DMS114 treated with DMSO at 0.1 percent for 48 hours (cell line): ENCODE measurements around the gene MEGF6.
"Not testable (repeated sequence)": the region's sequence is repeated elsewhere in the genome, so short reads cannot be mapped to it uniquely, and the experiment has no call there.

Experiments
- DNase-seq: peaks from one replicate; lab custom pipeline; 2025; ENCODE audit not compliant: unreplicated experiment; lab: John Stamatoyannopoulos, UW

The MEGF6 gene

DNA sequence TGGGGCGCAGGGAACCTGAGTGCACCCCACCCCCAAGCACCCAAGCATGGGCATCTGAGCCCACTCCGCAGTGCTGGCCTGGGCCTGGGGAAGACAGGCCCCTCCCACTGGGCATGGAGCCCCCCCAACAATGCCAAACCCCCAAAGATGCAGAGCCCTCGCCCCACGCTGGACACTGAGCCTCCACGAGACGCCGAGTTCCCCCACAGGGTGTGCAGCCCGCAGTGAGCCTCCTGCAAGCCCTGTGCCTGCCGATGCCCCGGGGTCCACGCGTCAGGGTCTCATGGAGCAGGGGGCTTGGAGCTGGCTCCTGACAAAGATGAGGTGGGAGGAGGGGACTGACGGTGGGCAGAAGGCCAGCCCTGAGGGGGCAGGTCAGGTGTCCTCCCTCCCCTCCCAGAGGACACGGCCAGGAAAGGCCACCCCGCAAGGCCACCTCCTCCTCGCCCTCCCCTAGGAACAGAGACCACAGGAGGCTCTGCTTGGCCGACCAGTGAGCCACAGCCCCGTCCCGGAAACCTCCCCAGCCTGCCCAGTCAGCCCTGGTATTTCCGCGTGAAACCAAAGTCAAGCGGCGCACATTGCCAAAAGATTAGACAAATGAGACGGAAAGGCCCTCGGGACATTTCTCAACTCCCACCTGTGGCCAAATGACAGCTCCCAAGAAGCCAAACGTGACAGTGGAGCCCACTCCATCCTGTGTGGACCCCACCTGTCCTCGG is 33.4 kb downstream of the MEGF6 start:
- DNase-seq, result no peak

- no peak for DNase-seq
Measured at GRCh38 chr1:3577300-3577699, 34.0 kb downstream of the MEGF6 start.

GRCh38 chr1:3575993-3576392 is 35.3 kb downstream of the MEGF6 start:
- no peak for DNase-seq

GRCh38 chr1:3575515-3575914 is 35.8 kb downstream of the MEGF6 start:
- DNase-seq, result not testable (repeated sequence)

DNA sequence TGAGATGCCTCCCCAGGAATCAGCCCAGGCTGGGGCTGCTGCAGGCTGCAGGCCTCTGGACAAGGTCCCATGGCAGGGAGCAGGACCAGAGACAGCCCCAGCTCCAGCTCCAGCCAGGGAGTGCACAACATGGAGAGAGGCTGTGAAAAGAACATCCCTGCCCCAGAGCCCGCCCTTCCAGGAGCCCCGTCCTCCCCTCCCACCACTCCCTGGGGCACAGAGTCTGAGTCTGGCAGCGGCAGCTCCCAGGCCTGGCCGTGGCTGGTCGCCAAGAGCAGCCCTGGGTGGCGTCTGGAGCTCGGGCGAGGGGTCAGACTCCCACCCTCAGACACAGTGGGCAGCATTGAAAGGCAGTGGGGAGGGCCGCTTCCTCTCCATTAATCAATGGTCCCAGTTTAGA is 37.8 kb downstream of the MEGF6 start:
- DNase-seq, result no peak

DNA sequence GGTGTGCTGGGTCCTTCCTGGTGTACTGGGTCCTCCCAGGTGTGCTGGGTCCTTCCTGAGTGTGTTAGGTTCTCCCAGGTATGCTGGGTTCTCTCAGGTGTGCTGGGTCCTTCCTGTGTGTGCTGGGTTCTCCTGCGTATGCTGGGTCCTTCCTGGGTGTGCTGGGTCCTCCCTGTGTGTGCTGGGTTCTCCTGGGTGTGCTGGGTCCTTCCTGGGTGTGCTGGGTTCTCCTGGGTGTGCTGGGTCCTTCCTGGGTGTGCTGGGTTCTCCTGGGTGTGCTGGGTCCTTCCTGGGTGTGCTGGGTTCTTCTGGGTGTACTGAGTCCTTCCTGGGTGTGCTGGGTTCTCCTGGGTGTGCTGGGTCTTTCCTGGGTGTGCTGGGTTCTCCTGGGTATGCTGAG is 38.7 kb downstream of the MEGF6 start:
- not testable (repeated sequence) for DNase-seq

GRCh38 chr1:3571263-3571662 is 40.0 kb downstream of the MEGF6 start:
- no peak for DNase-seq

DNA sequence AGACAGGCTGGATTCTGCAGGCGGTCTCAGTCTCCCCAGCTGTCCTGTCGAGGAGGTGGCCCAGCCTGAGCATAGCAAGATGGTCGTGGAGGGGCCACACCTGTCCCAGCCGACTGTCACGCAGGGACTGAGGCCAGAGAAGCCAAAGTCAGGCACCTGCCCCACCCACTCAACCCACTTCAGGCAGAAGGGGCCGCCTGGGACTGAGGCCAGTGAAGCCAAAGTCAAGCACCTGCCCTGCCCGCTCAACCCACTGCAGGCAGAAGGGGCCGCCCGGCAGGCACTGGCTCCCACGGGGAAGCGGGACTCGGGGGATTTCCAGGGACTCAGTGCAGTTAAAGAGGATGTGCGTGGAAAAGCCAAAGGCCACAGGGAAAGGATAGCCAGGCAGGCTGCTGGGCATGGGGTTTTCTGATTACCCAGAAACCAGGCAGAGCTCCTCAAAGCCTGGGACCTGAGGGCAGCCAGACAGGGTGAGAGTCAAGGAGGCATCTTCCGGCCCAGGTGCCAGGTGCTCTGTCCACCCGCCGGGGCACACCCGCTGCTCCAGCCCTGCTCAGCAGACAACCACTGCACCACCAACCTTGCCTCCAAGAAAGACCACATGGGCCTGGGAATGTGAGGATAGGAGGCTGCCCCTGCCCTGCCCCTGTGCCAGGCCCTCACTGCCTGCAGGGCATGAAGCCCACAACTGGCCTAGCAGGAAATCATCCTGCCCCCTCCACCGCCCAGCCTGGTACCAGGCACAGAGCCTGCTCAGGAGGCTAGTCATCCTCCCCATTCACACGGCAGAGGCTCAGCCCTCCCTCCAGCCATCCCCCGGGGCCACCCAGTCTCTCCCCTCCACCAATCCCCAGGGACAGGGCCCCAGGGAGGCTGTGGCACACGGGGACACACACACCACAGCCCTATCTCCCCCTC is 41.0 kb downstream of the MEGF6 start:
- no peak for DNase-seq

GRCh38 chr1:3569436-3569835 is 41.9 kb downstream of the MEGF6 start:
- DNase-seq, result no peak

DNA sequence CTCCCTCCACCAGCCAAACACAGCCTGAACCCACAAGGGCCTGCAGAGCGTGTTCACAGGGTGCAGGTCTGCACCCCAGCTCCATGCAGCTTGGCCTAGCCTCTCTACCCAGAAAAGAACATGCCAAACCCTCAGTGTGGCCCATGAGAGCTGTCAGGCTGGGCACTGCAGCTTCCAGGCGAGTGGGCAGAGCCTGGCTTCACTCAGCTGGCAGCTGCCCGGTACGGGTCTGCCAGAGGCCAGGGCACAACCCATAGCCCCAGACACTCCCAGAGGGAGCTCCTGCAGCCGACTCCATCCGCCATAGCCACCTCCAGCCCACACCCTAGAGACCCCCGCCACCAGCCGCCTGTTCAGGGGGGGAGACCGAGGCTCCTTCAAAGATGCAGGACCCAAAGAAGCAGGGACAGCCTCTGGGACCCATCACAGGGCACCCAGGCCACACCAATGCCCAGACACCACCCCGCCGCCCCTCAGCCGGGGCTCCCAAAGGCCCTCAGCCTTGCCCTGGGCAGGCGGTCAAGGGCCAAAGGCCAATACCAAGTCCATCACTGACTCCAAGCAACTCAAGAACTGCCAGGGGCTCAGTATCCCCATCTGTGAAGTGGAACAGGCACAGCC is 42.4 kb downstream of the MEGF6 start:
- no peak for DNase-seq

DNA sequence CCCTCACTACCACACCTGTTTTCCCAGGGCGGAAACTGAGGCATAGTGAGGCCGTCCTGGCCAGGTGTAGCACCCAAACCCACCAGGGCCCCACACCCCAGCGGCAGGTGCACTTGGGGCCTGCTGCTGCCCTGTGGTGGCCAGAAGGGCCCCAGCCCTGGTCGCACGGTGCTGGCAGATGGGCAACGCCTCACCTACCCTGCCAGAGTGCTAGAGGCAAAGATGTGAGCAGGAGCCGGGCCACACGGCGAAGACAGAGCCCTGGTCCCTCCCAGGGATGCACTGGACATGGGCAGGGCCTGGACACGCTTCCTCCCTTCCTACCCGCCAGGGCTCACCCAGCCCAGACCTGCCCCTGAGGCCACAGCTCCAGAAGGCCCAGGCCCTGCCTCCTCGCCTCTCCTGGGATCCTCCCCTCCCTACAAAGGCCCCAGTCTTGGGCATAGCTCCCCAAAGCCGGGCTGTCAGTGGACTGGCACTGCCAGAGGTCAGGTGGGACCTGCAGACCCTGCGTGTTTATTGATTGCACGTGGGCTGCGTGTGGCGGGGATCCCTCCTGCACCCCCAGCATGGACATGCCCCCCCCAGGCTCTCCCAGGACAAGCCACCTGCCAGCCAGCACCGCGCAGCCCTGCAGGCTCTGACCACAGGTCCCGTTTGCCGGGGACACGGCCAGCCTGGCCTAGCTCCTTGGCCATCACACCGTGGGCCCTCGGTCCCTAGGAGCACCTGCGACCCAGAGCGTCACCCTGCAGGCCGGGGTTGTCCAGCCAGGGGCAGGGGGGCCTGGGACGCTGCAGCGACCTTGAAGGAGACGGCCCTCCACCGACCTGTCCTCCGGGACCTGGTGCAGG is 44.1 kb downstream of the MEGF6 start:
- no peak for DNase-seq

- no peak for DNase-seq
Measured at GRCh38 chr1:3566003-3566885, 45.1 kb downstream of the MEGF6 start.

DNA sequence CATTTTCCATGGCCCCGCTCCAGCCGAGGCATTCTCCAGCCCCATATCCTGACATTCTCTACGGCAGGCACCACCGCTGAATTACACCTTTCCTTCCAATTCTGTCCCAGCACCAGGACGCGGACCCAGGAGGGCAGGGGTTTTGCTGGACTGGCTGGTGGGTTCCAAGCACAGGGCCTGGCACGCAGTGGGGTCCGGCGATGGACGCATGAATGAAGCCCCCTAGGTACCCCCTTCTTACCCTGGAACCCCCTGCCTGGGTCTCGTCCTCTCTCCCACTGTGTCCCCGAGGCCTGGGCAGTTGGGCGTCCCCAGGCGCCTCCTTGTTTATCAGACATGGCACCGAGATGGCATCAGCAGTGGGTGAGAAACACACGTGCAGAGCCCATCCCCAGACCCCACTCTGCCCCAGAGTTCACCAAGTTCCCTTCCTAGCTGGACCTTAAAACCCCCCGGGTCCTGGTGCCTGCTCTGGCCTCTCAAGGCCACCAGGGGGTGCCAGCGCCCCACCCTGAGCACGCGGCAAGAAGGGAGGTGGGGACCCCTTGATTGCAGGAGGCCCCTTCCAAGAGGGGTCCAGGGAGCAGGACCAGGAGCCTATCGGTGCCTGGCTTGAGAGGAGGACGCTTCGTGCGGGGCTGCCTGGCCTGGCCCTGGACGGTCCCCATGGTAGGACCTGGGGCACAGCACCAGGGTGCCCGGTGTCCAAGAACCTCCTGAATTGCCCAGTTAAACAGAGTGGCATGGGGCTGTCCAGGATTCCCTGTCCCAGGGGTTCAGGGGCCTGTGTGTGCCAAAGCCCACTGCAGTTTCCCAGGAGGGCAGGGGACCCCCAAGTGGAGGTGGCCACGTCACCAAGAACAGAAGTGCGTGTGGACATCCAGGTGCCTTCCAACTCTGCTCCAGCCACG is 46.1 kb downstream of the MEGF6 start:
- DNase-seq, result no peak

DNA sequence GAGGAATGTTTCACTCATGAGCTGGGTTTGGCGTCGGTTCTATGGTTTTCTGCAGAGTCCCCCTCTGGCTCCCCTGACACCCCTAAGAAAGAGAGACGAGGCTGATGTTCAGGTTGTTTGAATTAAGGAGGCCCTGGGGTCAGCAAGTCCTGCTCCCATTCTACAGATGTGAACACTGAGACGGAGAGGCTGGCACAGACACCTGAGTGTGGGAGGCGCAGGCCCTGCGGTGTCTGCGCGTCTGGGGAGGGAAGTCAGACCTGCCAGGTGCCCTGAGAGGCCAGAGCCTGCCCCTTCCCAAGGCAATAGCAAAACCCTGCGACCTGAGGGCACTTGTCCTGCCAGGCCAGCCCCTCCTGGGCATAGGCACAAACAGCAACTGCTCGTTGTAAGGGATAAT is 47.7 kb downstream of the MEGF6 start:
- DNase-seq, result no peak

DNA sequence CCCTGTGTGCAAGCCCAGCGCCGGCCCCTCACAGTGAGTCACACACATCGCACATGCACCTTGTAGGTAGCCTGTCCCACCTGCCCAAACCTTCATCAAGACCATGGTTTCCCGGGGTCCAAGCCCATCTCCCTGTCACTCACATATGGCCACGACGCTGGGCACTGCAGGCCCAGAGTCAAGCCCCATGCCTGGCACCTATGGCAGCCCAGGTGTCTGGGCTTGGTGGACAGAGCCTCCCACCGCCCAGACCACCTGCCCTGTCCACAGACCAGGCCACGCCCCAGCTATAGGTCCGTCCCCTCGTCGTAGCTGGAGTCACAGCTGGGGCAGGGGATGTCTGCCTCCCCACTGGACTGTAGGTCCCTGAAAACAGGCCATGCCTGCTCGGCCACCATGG is 48.2 kb downstream of the MEGF6 start:
- no peak for DNase-seq

DNA sequence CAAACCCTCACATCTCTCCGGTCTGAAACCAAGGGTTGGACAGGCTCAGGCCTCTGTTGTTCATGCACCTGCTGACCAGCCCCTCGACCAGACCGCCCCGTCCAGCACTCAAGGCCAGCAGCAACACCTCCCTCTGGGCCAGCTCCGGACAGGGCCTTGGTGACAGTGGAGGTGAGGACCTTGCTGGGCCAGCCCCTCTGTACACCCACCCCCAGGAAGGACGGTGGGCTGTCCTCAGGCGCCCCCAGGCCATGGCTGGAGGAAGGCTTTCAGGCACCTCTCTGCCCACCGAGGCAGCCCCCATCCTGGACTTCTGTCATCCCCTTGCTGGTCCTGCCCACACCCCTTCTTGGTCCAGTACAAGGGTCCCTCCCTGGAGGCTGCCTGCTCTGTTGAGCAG is 48.6 kb downstream of the MEGF6 start:
- no peak for DNase-seq

DNA sequence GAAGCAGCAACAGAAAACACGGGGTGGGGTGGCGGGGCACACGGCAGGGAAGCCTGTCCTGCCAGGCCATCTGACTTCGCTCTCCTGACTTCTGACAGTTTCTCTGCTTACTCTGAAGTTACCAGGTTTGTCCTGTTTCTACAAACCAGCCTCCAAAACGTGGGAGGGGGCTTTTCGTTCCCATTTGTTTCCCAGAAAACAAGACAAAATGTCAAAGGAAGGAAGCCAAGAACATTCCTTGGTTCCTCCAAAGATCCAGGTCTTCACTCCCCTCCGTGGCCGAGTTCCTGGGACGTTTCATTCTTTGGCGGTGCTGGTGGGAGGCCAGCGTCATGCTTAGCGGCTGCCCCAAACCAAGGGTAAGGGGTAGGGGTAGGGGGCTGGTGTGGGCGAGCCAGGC is 49.6 kb downstream of the MEGF6 start:
- no peak for DNase-seq

GRCh38 chr1:3560981-3561380 is 50.3 kb downstream of the MEGF6 start:
- DNase-seq, result no peak
